H9 (cell line): Measurements from ENCODE around the gene AIMP2. TPM values are rescaled to one million over a fixed set of nuclear protein-coding genes. Genes with fewer than 3 reads are reported as not detected.
"Not testable (repeated sequence)": the region's sequence is repeated elsewhere in the genome, so short reads cannot be mapped to it uniquely, and the experiment has no call there.

ENCODE experiments used
- DNase-seq: peaks from one replicate; pipeline ENCODE4 v3.0.0-alpha.2; 2017
- H2AFZ ChIP-seq: one replicate; pipeline ENCODE4 v1.6.1; 2013; ENCODE audit warnings: mild to moderate bottlenecking, low read length, control low read depth, moderate library complexity
- H2AK5ac ChIP-seq: 2 replicates; pipeline ENCODE4 v1.6.1; 2013; ENCODE audit warnings: low read length, control low read depth, mixed read lengths; ENCODE audit not compliant: insufficient read length
- H2BK120ac ChIP-seq: one replicate; pipeline ENCODE4 v1.6.1; 2013; ENCODE audit warnings: low read depth, mild to moderate bottlenecking, low read length, control low read depth, inconsistent platforms; ENCODE audit not compliant: poor library complexity, severe bottlenecking
- H2BK12ac ChIP-seq: 2 replicates; pipeline ENCODE4 v1.6.1; 2013; ENCODE audit warnings: low read length, control low read depth, mixed read lengths, low read depth; ENCODE audit not compliant: insufficient read length
- H2BK15ac ChIP-seq: 2 replicates; pipeline ENCODE4 v1.6.1; 2013; ENCODE audit warnings: low read depth, low read length, control low read depth
- H2BK20ac ChIP-seq: one replicate; pipeline ENCODE4 v1.6.1; 2013; ENCODE audit warnings: low read depth, mild to moderate bottlenecking, low read length, control low read depth, inconsistent platforms; ENCODE audit not compliant: poor library complexity, severe bottlenecking
- H2BK5ac ChIP-seq: 2 replicates; pipeline ENCODE4 v1.6.1; 2013; ENCODE audit warnings: low read length, control low read depth, mixed read lengths; ENCODE audit not compliant: insufficient read length
- H3K14ac ChIP-seq: 2 replicates; pipeline ENCODE4 v1.6.1; 2013; ENCODE audit warnings: low read length, control low read depth; ENCODE audit not compliant: insufficient read depth
- H3K18ac ChIP-seq: 2 replicates; pipeline ENCODE4 v1.6.1; 2013; ENCODE audit warnings: low read depth, mild to moderate bottlenecking, mixed read lengths, low read length, control low read depth; ENCODE audit not compliant: insufficient read length
- H3K23ac ChIP-seq: 2 replicates; pipeline ENCODE4 v1.6.1; 2013; ENCODE audit warnings: low read length, control low read depth, mixed read lengths, low read depth; ENCODE audit not compliant: insufficient read length
- H3K23me2 ChIP-seq: 2 replicates; pipeline ENCODE4 v1.6.1; 2013; ENCODE audit warnings: low read depth, mild to moderate bottlenecking, mixed read lengths, low read length, control low read depth; ENCODE audit not compliant: insufficient read length, poor library complexity, severe bottlenecking
- H3K27ac ChIP-seq: 2 replicates; pipeline ENCODE4 v1.5.1; 2013; ENCODE audit warnings: low read length, control low read depth, mixed read lengths, low read depth; ENCODE audit not compliant: insufficient read length
- H3K27me3 ChIP-seq: 2 replicates; pipeline ENCODE4 v1.6.1; 2013; ENCODE audit warnings: low read length, control low read depth, inconsistent platforms; ENCODE audit not compliant: insufficient read depth
- H3K4ac ChIP-seq: 2 replicates; pipeline ENCODE4 v1.6.1; 2013; ENCODE audit warnings: low read depth, mild to moderate bottlenecking, control low read depth, inconsistent platforms, low read length, moderate library complexity
- H3K4me1 ChIP-seq: 2 replicates; pipeline ENCODE4 v1.6.1; 2013; ENCODE audit warnings: low read length, control low read depth, inconsistent platforms; ENCODE audit not compliant: insufficient read depth
- H3K4me2 ChIP-seq: 2 replicates; pipeline ENCODE4 v1.6.1; 2013; ENCODE audit warnings: low read length, control low read depth, mixed read lengths; ENCODE audit not compliant: insufficient read length, insufficient read depth
- H3K56ac ChIP-seq: 2 replicates; pipeline ENCODE4 v1.6.1; 2013; ENCODE audit warnings: low read depth, mild to moderate bottlenecking, mixed read lengths, low read length, control low read depth; ENCODE audit not compliant: insufficient read length
- H3K79me1 ChIP-seq: 2 replicates; pipeline ENCODE4 v1.6.1; 2013; ENCODE audit warnings: low read depth, mild to moderate bottlenecking, moderate library complexity, low read length, control low read depth, inconsistent platforms; ENCODE audit not compliant: insufficient read depth, poor library complexity, severe bottlenecking
- H3K79me2 ChIP-seq: 2 replicates; pipeline ENCODE4 v1.6.1; 2013; ENCODE audit warnings: low read length, control low read depth, inconsistent platforms; ENCODE audit not compliant: insufficient read depth
- H3K9ac ChIP-seq: 2 replicates; pipeline ENCODE4 v1.6.1; 2013; ENCODE audit warnings: low read length, control low read depth, mixed read lengths; ENCODE audit not compliant: insufficient read length; ENCODE audit errors: extremely low read depth
- H3K9me3 ChIP-seq: one replicate; pipeline ENCODE4 v1.6.1; 2013; ENCODE audit warnings: low read depth, low read length, inconsistent platforms; ENCODE audit not compliant: control insufficient read depth
- H3T11ph ChIP-seq: one replicate; pipeline ENCODE4 v1.6.1; 2013; ENCODE audit warnings: mild to moderate bottlenecking, low read length, control low read depth, inconsistent platforms
- H4K20me1 ChIP-seq: one replicate; pipeline ENCODE4 v1.6.1; 2013; ENCODE audit not compliant: control insufficient read depth, insufficient read length, insufficient read depth
- H4K5ac ChIP-seq: 2 replicates; pipeline ENCODE4 v1.6.1; 2013; ENCODE audit warnings: low read depth, mild to moderate bottlenecking, mixed read lengths, low read length, control low read depth; ENCODE audit not compliant: insufficient read length
- H4K8ac ChIP-seq: replicated peaks from 2 replicates; pipeline ENCODE4 v1.6.1; 2013; ENCODE audit warnings: low read length, control low read depth, mixed read lengths, low read depth; ENCODE audit not compliant: insufficient read length
- H4K91ac ChIP-seq: 2 replicates; pipeline ENCODE4 v1.6.1; 2013; ENCODE audit warnings: low read depth, mild to moderate bottlenecking, moderate library complexity, mixed read lengths, low read length, control low read depth; ENCODE audit not compliant: insufficient read length
- H3K27ac Mint-ChIP-seq, 3 experiments: 2 replicates in 2 of 3; 3 replicates in 1 of 3; pipeline ENCODE4 v1.8.0; 2020 to 2021; ENCODE audit warnings: mixed read lengths in 3 of 3, mild to moderate bottlenecking in 1 of 3, moderate library complexity in 1 of 3
- H3K27me3 Mint-ChIP-seq: 2 replicates; pipeline ENCODE4 v1.8.0; 2021; ENCODE audit warnings: low read depth, mild to moderate bottlenecking, moderate library complexity, mixed read lengths
- H3K36me3 Mint-ChIP-seq, 3 experiments: 2 replicates in 2 of 3; 3 replicates in 1 of 3; pipeline ENCODE4 v1.8.0; 2020 to 2021; ENCODE audit warnings: low read depth in 3 of 3, mixed read lengths in 3 of 3; ENCODE audit not compliant: insufficient read depth in 1 of 3
- H3K4me1 Mint-ChIP-seq, 2 experiments: 2 replicates each; pipeline ENCODE4 v1.8.0; 2020; ENCODE audit warnings: mixed read lengths in 2 of 2
- H3K4me3 Mint-ChIP-seq, 2 experiments: 2 replicates in 1 of 2; 3 replicates in 1 of 2; pipeline ENCODE4 v1.8.0; 2020 to 2021; ENCODE audit warnings: mild to moderate bottlenecking in 2 of 2, mixed read lengths in 2 of 2, moderate library complexity in 1 of 2
- H3K9me3 Mint-ChIP-seq, 2 experiments: 2 replicates in 1 of 2; 3 replicates in 1 of 2; pipeline ENCODE4 v1.8.0; 2020; ENCODE audit warnings: mild to moderate bottlenecking in 2 of 2, mixed read lengths in 2 of 2, moderate library complexity in 1 of 2
- WGBS: extraction: QIAGEN DNeasy Blood & Tissue Kit; methylation state at CpG from one replicate; pipeline ENCODE4 v1.1.7; 2013; ENCODE audit warnings: missing lambda C conversion rate, low lambda C conversion rate, mixed read lengths; ENCODE audit not compliant: insufficient read length; ENCODE audit errors: extremely low coverage; 5-methylcytosine and 5-hydroxymethylcytosine counted together
- total RNA-seq: library from RNA; stranded (reverse); gene quantifications from 2 replicates; pipeline ENCODE4 v1.2.1, GENCODE V29; 2021

AIMP2 gene
- total RNA-seq, 1 experiment from 2014 or later: 78.2 TPM

DNA sequence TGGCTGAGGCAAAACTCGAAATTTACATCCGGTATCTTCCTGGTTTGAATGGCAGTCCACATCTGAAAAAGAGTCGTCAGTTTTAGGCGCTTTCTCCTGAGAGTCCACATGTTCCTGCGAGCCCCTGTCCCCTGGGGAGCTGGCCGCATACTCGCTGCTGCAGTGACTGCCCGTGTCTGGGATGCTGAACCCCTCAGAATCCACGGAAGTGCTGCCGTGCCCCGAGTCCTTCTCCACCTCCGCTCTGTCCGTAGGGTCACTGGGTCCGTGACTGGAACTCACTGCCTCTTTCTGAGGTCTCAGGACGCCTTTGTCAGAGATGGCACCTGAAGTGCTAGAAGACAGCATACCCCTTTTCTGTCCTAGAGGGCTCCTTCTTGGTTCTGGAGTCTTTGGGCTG lies 22.0 kb upstream of the AIMP2 start:
- not testable (repeated sequence) for H3K79me2 ChIP-seq, H3T11ph ChIP-seq, H3K4me2 ChIP-seq, H2BK120ac ChIP-seq, H4K8ac ChIP-seq, H3K14ac ChIP-seq, H3K27ac Mint-ChIP-seq, H3K27me3 ChIP-seq, H2BK15ac ChIP-seq, H4K20me1 ChIP-seq, H3K9me3 ChIP-seq, H2BK20ac ChIP-seq, H3K4ac ChIP-seq, H3K18ac ChIP-seq, H3K4me3 Mint-ChIP-seq, H3K23ac ChIP-seq, H3K23me2 ChIP-seq, DNase-seq, H2BK5ac ChIP-seq, H2AFZ ChIP-seq, H3K9ac ChIP-seq, H4K5ac ChIP-seq, H3K56ac ChIP-seq, H3K79me1 ChIP-seq, H2BK12ac ChIP-seq, H3K27ac ChIP-seq, H3K4me1 Mint-ChIP-seq, H3K27me3 Mint-ChIP-seq, H3K9me3 Mint-ChIP-seq, H3K4me1 ChIP-seq, H2AK5ac ChIP-seq, H4K91ac ChIP-seq
- WGBS: no CpG with 5 or more reads among the region's 15 CpGs
- H3K36me3 Mint-ChIP-seq: peaks cover 19 to 46% (median 42%) of the 10 kb centered on the region in 3 experiments
